Measurements from ENCODE around the gene AMZ1.
"Not testable (repeated sequence)": the region's sequence is repeated elsewhere in the genome, so short reads cannot be mapped to it uniquely, and the experiment has no call there.

AMZ1 gene

GRCh38 chr7:2727206-2727605 is 39.2 kb downstream of the AMZ1 start:
- not testable (repeated sequence) for DNase-seq (ENCODE audit: low read depth)

- no peak for DNase-seq (ENCODE audit: low read depth)
These were observed 40.5 kb downstream of the AMZ1 start for GRCh38 chr7:2728316-2729030.

- DNase-seq (ENCODE audit: low read depth), result no peak
These were observed 41.3 kb downstream of the AMZ1 start for GRCh38 chr7:2729031-2729892.

GRCh38 chr7:2729893-2730716 is 42.1 kb downstream of the AMZ1 start:
- DNase-seq (ENCODE audit: low read depth), result no peak

- no peak for DNase-seq (ENCODE audit: low read depth)
These were observed 43.1 kb downstream of the AMZ1 start for GRCh38 chr7:2730846-2731770.

GRCh38 chr7:2732388-2732787 is 44.4 kb downstream of the AMZ1 start:
- DNase-seq (ENCODE audit: low read depth), result no peak

GRCh38 chr7:2732959-2733584 is 45.1 kb downstream of the AMZ1 start:
- no peak for DNase-seq (ENCODE audit: low read depth)

GRCh38 chr7:2734084-2734686 is 46.2 kb downstream of the AMZ1 start:
- no peak for DNase-seq (ENCODE audit: low read depth)

- no peak for DNase-seq (ENCODE audit: low read depth)
These were observed 47.0 kb downstream of the AMZ1 start for GRCh38 chr7:2734751-2735571.

- DNase-seq (ENCODE audit: low read depth), result no peak
These were observed 47.7 kb downstream of the AMZ1 start for GRCh38 chr7:2735744-2736143.

- DNase-seq (ENCODE audit: low read depth), result no peak
These were observed 48.5 kb downstream of the AMZ1 start for GRCh38 chr7:2736411-2736914.

GRCh38 chr7:2737005-2737743 is 49.2 kb downstream of the AMZ1 start:
- DNase-seq (ENCODE audit: low read depth), result not testable (repeated sequence)

GRCh38 chr7:2737771-2738540 is 50.0 kb downstream of the AMZ1 start:
- no peak for DNase-seq (ENCODE audit: low read depth)

- no peak for DNase-seq (ENCODE audit: low read depth)
These were observed 51.0 kb downstream of the AMZ1 start for GRCh38 chr7:2738766-2739549.

- not testable (repeated sequence) for DNase-seq (ENCODE audit: low read depth)
These were observed 55.7 kb downstream of the AMZ1 start for GRCh38 chr7:2743523-2744185.

GRCh38 chr7:2748684-2749083 is 60.7 kb downstream of the AMZ1 start:
- DNase-seq (ENCODE audit: low read depth), result not testable (repeated sequence)

Data from activated T-cell treated with anti-CD3 and anti-CD28 coated beads for 1 hour (primary cell).